ENCODE data around the gene PPARA.

PPARA gene

GRCh38 chr22:46276563-46276962 lies 126.2 kb downstream of the PPARA start:
- no peak overlapping the region for H3K4ac ChIP-seq (ENCODE audit: low read length)
- H2AFZ ChIP-seq (ENCODE audit: low read length): no peak overlapping the region
- H2AK5ac ChIP-seq (ENCODE audit: low read depth, low read length): no peak overlapping the region
- no peak overlapping the region for H2BK12ac ChIP-seq (ENCODE audit: low read length)
- no peak overlapping the region for H2BK120ac ChIP-seq (ENCODE audit: low read depth, low read length)
- H4K8ac ChIP-seq (ENCODE audit: low read depth, low read length): no peak overlapping the region
- no peak for DNase-seq (ENCODE audit: low spot score)
- H3K14ac ChIP-seq (ENCODE audit: low read length): no peak overlapping the region
- no peak overlapping the region for H4K91ac ChIP-seq (ENCODE audit: low read depth, low read length, poor library complexity)
- WGBS, 2 donors (ENCODE audit: extremely low coverage in 2 of 2, insufficient read length in 2 of 2, insufficient replicate concordance in 1 of 2): no CpG with 5 or more reads among the region's 7 CpGs
- H3K27me3 ChIP-seq (ENCODE audit: control insufficient read depth in 3 of 3, insufficient read depth in 3 of 3, low read depth in 1 of 3, low read length in 3 of 3): no peaks in the 10 kb centered on the region
- H3K4me3 ChIP-seq (ENCODE audit: low read length in 2 of 2): no peak overlapping the region
- H3K36me3 ChIP-seq (replicated peaks in 1 of 2; ENCODE audit: control insufficient read depth in 2 of 2, insufficient read depth in 2 of 2, low read length in 2 of 2): peaks cover 26 to 95% of the 10 kb centered on the region in 2 donors
- peaks cover 2 to 8% of the 10 kb centered on the region in 2 donors for H3K9me3 ChIP-seq (replicated peaks in 1 of 2; ENCODE audit: control insufficient read depth in 2 of 2, insufficient read depth in 1 of 2, low read depth in 1 of 2, low read length in 2 of 2)
- peaks cover 2% of the 10 kb centered on the region for H3K79me1 ChIP-seq (ENCODE audit: low read depth, low read length)
- no peak overlapping the region for H3K18ac ChIP-seq (ENCODE audit: low read length)
- H3K4me1 ChIP-seq (ENCODE audit: control insufficient read depth in 2 of 2, insufficient read depth in 1 of 2, low read depth in 1 of 2, low read length in 2 of 2): no peaks in the 10 kb centered on the region
- no peak overlapping the region for H3K9ac ChIP-seq (ENCODE audit: low read depth, low read length, poor library complexity)
- no peak overlapping the region for H3K4me2 ChIP-seq (ENCODE audit: insufficient read depth, low read length, poor library complexity, severe bottlenecking)
- no peak overlapping the region for H3K27ac ChIP-seq (replicated peaks; ENCODE audit: low read length)
- no peak overlapping the region for H2BK15ac ChIP-seq (ENCODE audit: low read length)
- no peak overlapping the region for H3K23ac ChIP-seq (ENCODE audit: low read depth, low read length, poor library complexity)
- no peak overlapping the region for H2BK5ac ChIP-seq (ENCODE audit: low read length)

- H3K36me3 ChIP-seq (replicated peaks in 1 of 2; ENCODE audit: control insufficient read depth in 2 of 2, insufficient read depth in 2 of 2, low read length in 2 of 2): peaks cover 21 to 91% of the 10 kb centered on the region in 2 donors
- H3K23ac ChIP-seq (ENCODE audit: low read depth, low read length, poor library complexity): no peak overlapping the region
- no peaks in the 10 kb centered on the region for H3K27me3 ChIP-seq (ENCODE audit: control insufficient read depth in 3 of 3, insufficient read depth in 3 of 3, low read depth in 1 of 3, low read length in 3 of 3)
- no peak overlapping the region for H2BK120ac ChIP-seq (ENCODE audit: low read depth, low read length)
- H3K4me3 ChIP-seq (ENCODE audit: low read length in 2 of 2): no peak overlapping the region
- no peak overlapping the region for H2AK5ac ChIP-seq (ENCODE audit: low read depth, low read length)
- no peak overlapping the region for H3K4me2 ChIP-seq (ENCODE audit: insufficient read depth, low read length, poor library complexity, severe bottlenecking)
- no peak overlapping the region for H3K18ac ChIP-seq (ENCODE audit: low read length)
- no peak overlapping the region for H4K91ac ChIP-seq (ENCODE audit: low read depth, low read length, poor library complexity)
- H3K4ac ChIP-seq (ENCODE audit: low read length): peak overlapping the region; percentile 14
- H3K4me1 ChIP-seq (ENCODE audit: control insufficient read depth in 2 of 2, insufficient read depth in 1 of 2, low read depth in 1 of 2, low read length in 2 of 2): no peaks in the 10 kb centered on the region
- H4K8ac ChIP-seq (ENCODE audit: low read depth, low read length): no peak overlapping the region
- no CpG with 5 or more reads among the region's 22 CpGs for WGBS, 2 donors (ENCODE audit: extremely low coverage in 2 of 2, insufficient read length in 2 of 2, insufficient replicate concordance in 1 of 2)
- no peak overlapping the region for H2BK12ac ChIP-seq (ENCODE audit: low read length)
- H3K14ac ChIP-seq (ENCODE audit: low read length): peak overlapping the region; percentile 17
- H3K9me3 ChIP-seq (replicated peaks in 1 of 2; ENCODE audit: control insufficient read depth in 2 of 2, insufficient read depth in 1 of 2, low read depth in 1 of 2, low read length in 2 of 2): peaks cover 2 to 8% of the 10 kb centered on the region in 2 donors
- no peak overlapping the region for H2BK15ac ChIP-seq (ENCODE audit: low read length)
- no peak overlapping the region for H2BK5ac ChIP-seq (ENCODE audit: low read length)
- H3K27ac ChIP-seq (replicated peaks; ENCODE audit: low read length): no peak overlapping the region
- H3K9ac ChIP-seq (ENCODE audit: low read depth, low read length, poor library complexity): no peak overlapping the region
- H3K79me1 ChIP-seq (ENCODE audit: low read depth, low read length): peaks cover 2% of the 10 kb centered on the region
- H2AFZ ChIP-seq (ENCODE audit: low read length): no peak overlapping the region
- DNase-seq (ENCODE audit: low spot score): no peak
These were observed 128.6 kb downstream of the PPARA start for GRCh38 chr22:46278656-46279645.

GRCh38 chr22:46280063-46280817 lies 129.9 kb downstream of the PPARA start:
- peaks cover 2 to 4% of the 10 kb centered on the region in 2 donors for H3K9me3 ChIP-seq (replicated peaks in 1 of 2; ENCODE audit: control insufficient read depth in 2 of 2, insufficient read depth in 1 of 2, low read depth in 1 of 2, low read length in 2 of 2)
- H3K14ac ChIP-seq (ENCODE audit: low read length): no peak overlapping the region
- H3K27me3 ChIP-seq (ENCODE audit: control insufficient read depth in 3 of 3, insufficient read depth in 3 of 3, low read depth in 1 of 3, low read length in 3 of 3): no peaks in the 10 kb centered on the region
- H3K23ac ChIP-seq (ENCODE audit: low read depth, low read length, poor library complexity): no peak overlapping the region
- no peak overlapping the region for H2BK5ac ChIP-seq (ENCODE audit: low read length)
- no peak overlapping the region for H4K91ac ChIP-seq (ENCODE audit: low read depth, low read length, poor library complexity)
- H3K4me2 ChIP-seq (ENCODE audit: insufficient read depth, low read length, poor library complexity, severe bottlenecking): no peak overlapping the region
- no peak overlapping the region for H2BK12ac ChIP-seq (ENCODE audit: low read length)
- H3K36me3 ChIP-seq (replicated peaks in 1 of 2; ENCODE audit: control insufficient read depth in 2 of 2, insufficient read depth in 2 of 2, low read length in 2 of 2): peaks cover 21 to 91% of the 10 kb centered on the region in 2 donors
- H3K4me3 ChIP-seq (ENCODE audit: low read length in 2 of 2): peak overlapping the region in 1 of 2 donors; percentile 26
- no peak overlapping the region for H2AFZ ChIP-seq (ENCODE audit: low read length)
- H3K4ac ChIP-seq (ENCODE audit: low read length): no peak overlapping the region
- no peak overlapping the region for H4K8ac ChIP-seq (ENCODE audit: low read depth, low read length)
- DNase-seq (ENCODE audit: low spot score): no peak
- WGBS, 2 donors (ENCODE audit: extremely low coverage in 2 of 2, insufficient read length in 2 of 2, insufficient replicate concordance in 1 of 2): no CpG with 5 or more reads among the region's 12 CpGs
- no peak overlapping the region for H2AK5ac ChIP-seq (ENCODE audit: low read depth, low read length)
- H3K4me1 ChIP-seq (ENCODE audit: control insufficient read depth in 2 of 2, insufficient read depth in 1 of 2, low read depth in 1 of 2, low read length in 2 of 2): no peaks in the 10 kb centered on the region
- peaks cover 2% of the 10 kb centered on the region for H3K79me1 ChIP-seq (ENCODE audit: low read depth, low read length)
- no peak overlapping the region for H2BK15ac ChIP-seq (ENCODE audit: low read length)
- no peak overlapping the region for H3K27ac ChIP-seq (replicated peaks; ENCODE audit: low read length)
- no peak overlapping the region for H3K18ac ChIP-seq (ENCODE audit: low read length)
- no peak overlapping the region for H3K9ac ChIP-seq (ENCODE audit: low read depth, low read length, poor library complexity)
- no peak overlapping the region for H2BK120ac ChIP-seq (ENCODE audit: low read depth, low read length)
